Measurements from ENCODE around the gene GRB10. TPM values are rescaled to one million over a fixed set of nuclear protein-coding genes. Genes with fewer than 3 reads are reported as not detected.
A peak's percentile ranks its signal among the peaks of the same experiment; 100 is the strongest.

GRB10 gene
- total and polyA plus RNA-seq, 4 donors, result 11.6 to 68.6 (median 41.0) TPM

GRCh38 chr7:50554431-50555322 lies 228.0 kb downstream of the GRB10 start:
- no peak for TF ChIP-seq CTCF (IDR thresholded peaks at IDR 0.05; ENCODE audit: control extremely low read depth, extremely low read depth)
- no peak overlapping the region for H3K4me3 ChIP-seq
- H3K27me3 ChIP-seq (ENCODE audit: control insufficient read depth in 3 of 3, insufficient read depth in 3 of 3, low read length in 2 of 3), result no peaks in the 10 kb centered on the region
- H3K36me3 ChIP-seq (ENCODE audit: control insufficient read depth in 4 of 4, insufficient read depth in 4 of 4, low read length in 4 of 4), result no peaks in the 10 kb centered on the region
- no peak overlapping the region for H3K9ac ChIP-seq (ENCODE audit: insufficient read depth in 1 of 2, low read length in 2 of 2)
- 85 to 90% methylated on average over 14 of the region's 14 CpGs for WGBS, 2 donors
- H3K27ac ChIP-seq (ENCODE audit: low read depth in 1 of 2, low read length in 1 of 2), result no peak overlapping the region
- ATAC-seq (ENCODE audit: insufficient read depth, low FRiP score) (no peak), DNase-seq (no peak)
- peaks cover 0 to 9% (median 4%) of the 10 kb centered on the region in 5 donors for H3K4me1 ChIP-seq (ENCODE audit: control insufficient read depth in 5 of 5, insufficient read depth in 5 of 5, low read length in 5 of 5)
- no peaks in the 10 kb centered on the region for H3K9me3 ChIP-seq (ENCODE audit: control insufficient read depth in 4 of 4, insufficient read depth in 3 of 4, low read length in 3 of 4)

GRCh38 chr7:50553973-50554372 lies 228.7 kb downstream of the GRB10 start:
- TF ChIP-seq CTCF (IDR thresholded peaks at IDR 0.05; ENCODE audit: control extremely low read depth, extremely low read depth), result no peak
- H3K9me3 ChIP-seq (ENCODE audit: control insufficient read depth in 4 of 4, insufficient read depth in 3 of 4, low read length in 3 of 4), result no peaks in the 10 kb centered on the region
- H3K4me3 ChIP-seq, result no peak overlapping the region
- 47 to 51% methylated on average over 3 of the region's 3 CpGs for WGBS, 2 donors
- no peaks in the 10 kb centered on the region for H3K36me3 ChIP-seq (ENCODE audit: control insufficient read depth in 4 of 4, insufficient read depth in 4 of 4, low read length in 4 of 4)
- no peak overlapping the region for H3K9ac ChIP-seq (ENCODE audit: insufficient read depth in 1 of 2, low read length in 2 of 2)
- H3K27ac ChIP-seq (ENCODE audit: low read depth in 1 of 2, low read length in 1 of 2), result no peak overlapping the region
- peaks cover 0 to 9% (median 4%) of the 10 kb centered on the region in 5 donors for H3K4me1 ChIP-seq (ENCODE audit: control insufficient read depth in 5 of 5, insufficient read depth in 5 of 5, low read length in 5 of 5)
- DNase-seq (no peak), ATAC-seq (ENCODE audit: insufficient read depth, low FRiP score) (no peak)
- no peaks in the 10 kb centered on the region for H3K27me3 ChIP-seq (ENCODE audit: control insufficient read depth in 3 of 3, insufficient read depth in 3 of 3, low read length in 2 of 3)

- Histone ChIP-seq H3K9ac (ENCODE audit: insufficient read depth in 1 of 2, low read length in 2 of 2) (no peak overlapping the region), H3K36me3 (ENCODE audit: control insufficient read depth in 4 of 4, insufficient read depth in 4 of 4, low read length in 4 of 4) (no peaks in the 10 kb centered on the region), H3K4me1 (ENCODE audit: control insufficient read depth in 5 of 5, insufficient read depth in 5 of 5, low read length in 5 of 5) (peaks cover 0 to 9% (median 4%) of the 10 kb centered on the region in 5 donors), H3K27me3 (ENCODE audit: control insufficient read depth in 3 of 3, insufficient read depth in 3 of 3, low read length in 2 of 3) (no peaks in the 10 kb centered on the region), H3K4me3 (no peak overlapping the region), H3K27ac (ENCODE audit: low read depth in 1 of 2, low read length in 1 of 2) (no peak overlapping the region), H3K9me3 (ENCODE audit: control insufficient read depth in 4 of 4, insufficient read depth in 3 of 4, low read length in 3 of 4) (no peaks in the 10 kb centered on the region)
- no peak for TF ChIP-seq CTCF (IDR thresholded peaks at IDR 0.05; ENCODE audit: control extremely low read depth, extremely low read depth)
- ATAC-seq (ENCODE audit: insufficient read depth, low FRiP score), result no peak
- 33 to 43% methylated on average over 4 of the region's 4 CpGs for WGBS, 2 donors
- DNase-seq, result peak; percentile 59 to 89 (median 65)
Observed at GRCh38 chr7:50552921-50553320, 229.8 kb downstream of the GRB10 start.

Data from lung (tissue), 12 donors.